Esophagus muscularis mucosa (tissue), 4 donors: ENCODE results near the gene SENP8. TPM values are rescaled to one million over a fixed set of nuclear protein-coding genes. Genes with fewer than 3 reads are reported as not detected.

Source experiments
- DNase-seq: peaks from one replicate; pipeline ENCODE4 v3.0.0-alpha.2; 2017; ENCODE audit errors: extremely low spot score
- H3K27ac ChIP-seq, 4 donors: fragments of 200-600 bp; sonication (generic); replicated peaks in 1 of 4; 1 replicate in 3 of 4; 2 replicates in 1 of 4; pipeline ENCODE4 v1.5.1; 2016 to 2019; ENCODE audit warnings: mild to moderate bottlenecking in 1 of 4
- H3K27me3 ChIP-seq, 4 donors: fragments of 200-600 bp; sonication (generic); one replicate each; pipeline versions ENCODE4 v1.5.1 to v1.6.0; 2016 to 2019
- H3K36me3 ChIP-seq, 4 donors: fragments of 200-600 bp; sonication (generic); one replicate each; pipeline ENCODE4 v1.5.1; 2016 to 2019
- H3K4me1 ChIP-seq, 4 donors: fragments of 200-600 bp; sonication (generic); one replicate each; pipeline ENCODE4 v1.5.1; 2016 to 2019
- H3K4me3 ChIP-seq, 4 donors: fragments of 200-600 bp; sonication (generic); 1 replicate in 2 of 4; 2 replicates in 2 of 4; pipeline ENCODE4 v1.5.1; 2016 to 2019; ENCODE audit warnings: mild to moderate bottlenecking in 4 of 4, moderate library complexity in 1 of 4
- H3K9me3 ChIP-seq, 4 donors: fragments of 200-600 bp; sonication (generic); 1 replicate in 3 of 4; 2 replicates in 1 of 4; pipeline ENCODE4 v1.5.1; 2016 to 2019
- CTCF ChIP-seq, 3 experiments: fragments of 200-600 bp in 2 of 3; fragments of 450-650 bp in 1 of 3; sonication (generic) in 2 of 3; IDR thresholded peaks; one replicate each; pipeline ENCODE4 v1.5.1; 2017 to 2019; ENCODE audit warnings: antibody characterized with exemption in 3 of 3, mild to moderate bottlenecking in 2 of 3, moderate library complexity in 1 of 3
- EP300 ChIP-seq: sonication (generic); formaldehyde crosslinking; IDR thresholded peaks from one replicate; pipeline ENCODE4 v1.6.1; 2017; ENCODE audit warnings: antibody characterized with exemption
- POLR2A ChIP-seq: fragments of 450-650 bp; IDR thresholded peaks from one replicate; pipeline ENCODE4 v1.6.1; 2017; ENCODE audit warnings: antibody characterized with exemption, moderate library complexity, mild to moderate bottlenecking, low read depth
- POLR2AphosphoS5 ChIP-seq, 2 donors: sonication (generic); formaldehyde crosslinking; IDR thresholded peaks; one replicate each; pipeline ENCODE4 v1.6.1; 2017; ENCODE audit warnings: antibody characterized with exemption in 2 of 2
- WGBS: methylation state at CpG from one replicate; pipeline ENCODE4 v1.1.5; 2018; 5-methylcytosine and 5-hydroxymethylcytosine counted together
- intact Hi-C: fragments of 100-400 bp; cut with DNase I; formaldehyde crosslinking; loops from one replicate; pipeline ENCODE4 v1.15.1; 2023
- total RNA-seq, 4 donors: library from RNA; depleted of rRNA; stranded (reverse); fragments of >200 nt; gene quantifications; one replicate each; pipeline versions ENCODE4 v1.1.0 to v1.2.1, GENCODE V29; 2016

Gene SENP8
- total RNA-seq, 4 donors from 2014 or later = 1.7 to 2.4 (median 2.0) TPM

- intact Hi-C loops = no loop called here
- 48% methylated on average over 2 of the region's 2 CpGs for WGBS
- Histone ChIP-seq H3K36me3 (peaks cover 0 to 8% (median 0%) of the 10 kb centered on the region in 4 donors), H3K4me1 (peaks cover 0 to 13% (median 9%) of the 10 kb centered on the region in 4 donors), H3K27me3 (no peaks in the 10 kb centered on the region), H3K4me3 (no peak overlapping the region), H3K9me3 (no peaks in the 10 kb centered on the region), H3K27ac (no peak overlapping the region)
- DNase-seq = no peak
- TF ChIP-seq POLR2AphosphoS5 (IDR thresholded peaks at IDR 0.05) = no peak
- TF ChIP-seq CTCF (IDR thresholded peaks at IDR 0.05) = no peak
- TF ChIP-seq POLR2A = no peak
- no peak for TF ChIP-seq EP300
Observed at GRCh38 chr15:72135719-72136118, 17.5 kb downstream of the SENP8 start.

GRCh38 chr15:72136170-72137051 lies 18.2 kb downstream of the SENP8 start:
- WGBS = 77% methylated on average over 4 of the region's 4 CpGs
- no peaks in the 10 kb centered on the region for H3K9me3 ChIP-seq
- H3K4me1 ChIP-seq = peaks cover 2 to 18% (median 12%) of the 10 kb centered on the region in 4 donors
- no peak for TF ChIP-seq EP300
- no peak for TF ChIP-seq POLR2A
- TF ChIP-seq POLR2AphosphoS5 (IDR thresholded peaks at IDR 0.05) = no peak
- no peak for TF ChIP-seq CTCF (IDR thresholded peaks at IDR 0.05)
- H3K36me3 ChIP-seq = peaks cover 0 to 8% (median 0%) of the 10 kb centered on the region in 4 donors
- intact Hi-C loops = no loop called here
- no peaks in the 10 kb centered on the region for H3K27me3 ChIP-seq
- DNase-seq = no peak
- no peak overlapping the region for H3K4me3 ChIP-seq
- no peak overlapping the region for H3K27ac ChIP-seq

- no peak for DNase-seq
- no peak overlapping the region for H3K4me3 ChIP-seq
- TF ChIP-seq EP300 (no peak), POLR2AphosphoS5 (IDR thresholded peaks at IDR 0.05) (no peak), POLR2A (no peak), CTCF (IDR thresholded peaks at IDR 0.05) (no peak)
- no peak overlapping the region for H3K27ac ChIP-seq
- H3K36me3 ChIP-seq = peaks cover 0 to 8% (median 0%) of the 10 kb centered on the region in 4 donors
- peaks cover 7 to 22% (median 15%) of the 10 kb centered on the region in 4 donors for H3K4me1 ChIP-seq
- H3K27me3 ChIP-seq = no peaks in the 10 kb centered on the region
- H3K9me3 ChIP-seq = no peaks in the 10 kb centered on the region
- 93% methylated on average over 3 of the region's 4 CpGs for WGBS
- intact Hi-C loops = no loop called here
Observed at GRCh38 chr15:72139667-72140066, 21.5 kb downstream of the SENP8 start.

- DNase-seq = no peak
- WGBS = 83% methylated on average over 3 of the region's 3 CpGs
- H3K4me1 ChIP-seq = peaks cover 7 to 22% (median 15%) of the 10 kb centered on the region in 4 donors
- H3K27ac ChIP-seq = no peak overlapping the region
- intact Hi-C loops = no loop called here
- no peaks in the 10 kb centered on the region for H3K9me3 ChIP-seq
- H3K4me3 ChIP-seq = no peak overlapping the region
- H3K27me3 ChIP-seq = no peaks in the 10 kb centered on the region
- peaks cover 0 to 8% (median 0%) of the 10 kb centered on the region in 4 donors for H3K36me3 ChIP-seq
- TF ChIP-seq CTCF (IDR thresholded peaks at IDR 0.05) (no peak), EP300 (no peak), POLR2AphosphoS5 (IDR thresholded peaks at IDR 0.05) (no peak), POLR2A (no peak)
Observed at GRCh38 chr15:72140088-72140487, 21.9 kb downstream of the SENP8 start.
